WERI-Rb-1 (cell line): Measurements from ENCODE around the gene ANKRD50.

Experiments
- DNase-seq: peaks from one replicate; pipeline ENCODE4 v3.0.0-alpha.2; 2020
- H3K27ac ChIP-seq: fragments of 250-450 bp; sonication (Bioruptor Pico); 2 replicates; pipeline ENCODE4 v1.5.1; 2020; ENCODE audit warnings: mild to moderate bottlenecking, moderate library complexity
- H3K27me3 ChIP-seq: fragments of 250-450 bp; sonication (Bioruptor Pico); 2 replicates; pipeline ENCODE4 v1.5.1; 2021; ENCODE audit warnings: mild to moderate bottlenecking, low read depth, moderate library complexity; ENCODE audit not compliant: insufficient read depth, severe bottlenecking
- H3K36me3 ChIP-seq: fragments of 250-450 bp; sonication (Bioruptor Pico); 2 replicates; pipeline ENCODE4 v1.5.1; 2020; ENCODE audit warnings: mild to moderate bottlenecking, moderate library complexity
- H3K4me3 ChIP-seq: 2 replicates; pipeline ENCODE4 v1.5.1; 2011; ENCODE audit warnings: low read depth, mild to moderate bottlenecking, control low read depth, low read length
- H3K9me3 ChIP-seq: fragments of 250-450 bp; sonication (Bioruptor Pico); 2 replicates; pipeline ENCODE4 v1.5.1; 2021; ENCODE audit warnings: mild to moderate bottlenecking, moderate library complexity; ENCODE audit not compliant: severe bottlenecking
- CTCF ChIP-seq: IDR thresholded peaks from 2 replicates; pipeline ENCODE4 v1.5.1; 2011; ENCODE audit warnings: low read depth, mild to moderate bottlenecking, control low read depth, inconsistent platforms, low read length

The ANKRD50 gene

GRCh38 chr4:124650614-124651013, 61.9 kb downstream of the ANKRD50 start:
- H3K27ac ChIP-seq = no peak overlapping the region

DNA sequence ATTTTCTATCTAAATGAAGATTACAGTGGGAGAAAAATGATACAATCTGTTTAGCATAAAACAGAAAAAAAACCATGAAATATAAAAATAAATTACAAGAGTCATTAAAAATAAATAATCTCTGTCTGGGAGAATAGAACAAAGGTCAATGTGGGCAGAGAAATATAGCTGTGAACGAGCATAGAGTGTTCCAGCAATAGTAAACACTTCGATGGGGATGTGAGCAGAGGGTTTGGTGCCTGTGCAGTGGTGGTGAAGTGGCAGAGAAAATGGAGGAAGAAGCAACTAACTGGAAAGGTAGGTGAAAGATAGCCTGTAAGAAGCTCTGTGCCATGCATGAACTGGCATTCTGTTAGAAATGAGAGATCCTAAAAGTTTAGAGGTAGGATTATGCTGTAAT, 64.9 kb downstream of the ANKRD50 start:
- TF ChIP-seq CTCF = no peak
- H3K36me3 ChIP-seq = no peaks in the 10 kb centered on the region
- H3K4me3 ChIP-seq = no peak overlapping the region
- H3K27ac ChIP-seq = no peak overlapping the region
- DNase-seq = no peak
- H3K9me3 ChIP-seq = no peaks in the 10 kb centered on the region
- H3K27me3 ChIP-seq = no peaks in the 10 kb centered on the region

More at GRCh38 chr4:124650614-124651013, 61.9 kb downstream of the ANKRD50 start:
- no peaks in the 10 kb centered on the region for H3K36me3 ChIP-seq
- TF ChIP-seq CTCF = no peak
- no peak for DNase-seq
- no peaks in the 10 kb centered on the region for H3K9me3 ChIP-seq
- H3K4me3 ChIP-seq = no peak overlapping the region
- H3K27me3 ChIP-seq = no peaks in the 10 kb centered on the region

DNA sequence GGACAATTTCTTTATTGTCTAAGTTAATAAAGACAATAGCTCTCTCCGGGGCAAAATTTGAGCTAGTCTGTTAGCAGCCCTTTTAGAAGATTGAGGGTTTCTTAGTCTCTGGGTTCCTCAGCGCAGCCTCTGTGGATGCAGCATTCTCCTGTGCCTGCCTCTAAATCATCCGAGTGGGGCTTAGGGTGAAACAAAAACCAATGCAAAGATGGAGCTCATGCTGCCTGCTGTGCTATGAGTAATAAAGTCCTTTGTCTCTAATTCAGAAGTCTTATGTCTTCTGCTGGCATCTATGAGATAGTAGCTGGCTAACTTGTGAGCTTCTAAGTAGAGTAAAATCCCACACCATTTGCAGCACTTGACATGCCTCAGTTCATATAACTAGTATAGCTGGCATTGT, 67.9 kb downstream of the ANKRD50 start:
- no peaks in the 10 kb centered on the region for H3K36me3 ChIP-seq
- TF ChIP-seq CTCF = no peak
- H3K9me3 ChIP-seq = no peaks in the 10 kb centered on the region
- no peak for DNase-seq
- H3K4me3 ChIP-seq = no peak overlapping the region
- no peaks in the 10 kb centered on the region for H3K27me3 ChIP-seq
- H3K27ac ChIP-seq = no peak overlapping the region

DNA sequence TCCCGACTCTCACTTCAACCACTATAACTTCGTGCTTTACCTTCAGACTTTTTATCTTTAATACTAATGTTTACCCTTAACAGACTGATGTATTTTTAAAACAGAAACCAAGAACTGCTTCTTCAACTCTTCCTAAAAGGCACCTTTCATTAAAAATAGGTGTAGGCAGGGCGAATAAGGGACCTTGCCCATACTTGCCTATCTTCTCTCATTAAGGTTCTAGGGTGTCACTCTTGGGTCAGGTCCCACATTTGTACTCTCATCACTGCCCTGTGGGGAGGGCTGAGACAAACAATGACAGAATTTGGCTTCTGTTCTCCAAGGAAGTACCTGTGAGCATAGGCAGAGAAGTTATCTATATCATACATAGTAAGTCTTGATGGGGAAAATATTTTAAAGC, 69.7 kb downstream of the ANKRD50 start:
- Histone ChIP-seq H3K27ac (no peak overlapping the region), H3K4me3 (no peak overlapping the region), H3K36me3 (no peaks in the 10 kb centered on the region), H3K27me3 (no peaks in the 10 kb centered on the region), H3K9me3 (no peaks in the 10 kb centered on the region)
- no peak for TF ChIP-seq CTCF
- DNase-seq = no peak

GRCh38 chr4:124641715-124642381, 70.7 kb downstream of the ANKRD50 start:
- no peaks in the 10 kb centered on the region for H3K27me3 ChIP-seq
- no peak for DNase-seq
- no peaks in the 10 kb centered on the region for H3K9me3 ChIP-seq
- H3K27ac ChIP-seq = no peak overlapping the region
- H3K4me3 ChIP-seq = no peak overlapping the region
- H3K36me3 ChIP-seq = no peaks in the 10 kb centered on the region
- no peak for TF ChIP-seq CTCF
